GM18502 (cell line): ENCODE measurements around the gene FKBP6.
"Not testable (repeated sequence)": the region's sequence is repeated elsewhere in the genome, so short reads cannot be mapped to it uniquely, and the experiment has no call there.

ENCODE experiments used
- ATAC-seq: cut with Tn5 transposase; IDR thresholded peaks from one replicate; pipeline ENCODE4 v1.9.1; 2021; ENCODE audit warnings: mild to moderate bottlenecking; ENCODE audit not compliant: unreplicated experiment, poor library complexity

Gene FKBP6

GRCh38 chr7:73353243-73353642 is 25.3 kb downstream of the FKBP6 start:
- ATAC-seq = no peak

DNA sequence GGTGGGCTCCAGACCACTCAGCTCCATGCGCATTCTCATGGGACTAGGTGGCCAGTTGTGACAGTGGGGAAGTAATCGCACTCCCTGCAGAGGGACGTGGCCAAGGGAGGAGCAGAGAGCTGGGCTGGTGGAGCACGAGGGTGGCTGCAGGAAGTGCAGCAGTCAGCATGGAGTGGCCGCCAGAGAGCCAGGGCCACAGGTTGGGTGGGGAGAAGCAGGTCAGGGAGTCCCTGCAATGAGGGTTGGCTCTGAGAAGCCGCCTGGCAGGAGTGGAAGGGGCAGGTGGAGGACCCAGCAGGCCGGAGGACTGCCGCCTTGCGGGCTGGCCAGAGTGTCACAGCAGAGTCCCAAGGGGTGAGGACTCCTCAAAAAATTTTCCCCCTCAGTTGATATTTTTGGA is 26.2 kb downstream of the FKBP6 start:
- ATAC-seq = no peak

- no peak for ATAC-seq
Measured at GRCh38 chr7:73354821-73355220, 26.9 kb downstream of the FKBP6 start.

- no peak for ATAC-seq
Measured at GRCh38 chr7:73356159-73356558, 28.2 kb downstream of the FKBP6 start.

DNA sequence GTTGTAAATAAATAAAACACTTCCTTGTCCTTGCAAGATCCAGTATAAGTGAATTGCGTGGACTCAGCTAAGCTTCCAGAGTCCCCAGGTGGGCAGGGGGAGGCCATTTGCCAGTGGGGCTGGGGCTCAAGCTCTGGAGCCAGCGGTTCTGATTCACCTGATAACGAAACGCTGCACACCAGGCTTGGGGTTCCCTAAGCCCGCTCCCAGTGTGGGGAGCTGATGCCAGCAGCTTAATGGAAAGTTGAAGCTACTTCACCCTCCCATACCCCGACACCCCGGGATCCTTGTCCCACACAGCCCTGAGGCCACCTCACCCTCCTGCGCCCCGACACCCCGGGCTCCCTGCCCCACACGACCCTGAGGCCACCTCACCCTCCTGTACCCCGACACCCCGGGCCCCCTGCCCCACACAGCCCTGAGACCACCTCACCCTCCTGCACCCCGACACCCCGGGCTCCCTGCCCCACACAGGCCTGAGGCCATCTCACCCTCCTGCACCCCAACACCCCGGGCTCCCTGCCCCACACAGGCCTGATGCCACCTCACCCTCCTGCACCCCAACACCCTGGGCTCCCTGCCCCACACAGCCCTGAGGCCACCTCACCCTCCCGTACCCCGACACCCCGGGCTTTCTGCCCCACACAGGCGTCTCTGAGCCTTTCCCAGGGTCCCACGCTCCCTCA is 30.8 kb downstream of the FKBP6 start:
- no peak for ATAC-seq

- no peak for ATAC-seq
Measured at GRCh38 chr7:73359306-73359705, 31.3 kb downstream of the FKBP6 start.

DNA sequence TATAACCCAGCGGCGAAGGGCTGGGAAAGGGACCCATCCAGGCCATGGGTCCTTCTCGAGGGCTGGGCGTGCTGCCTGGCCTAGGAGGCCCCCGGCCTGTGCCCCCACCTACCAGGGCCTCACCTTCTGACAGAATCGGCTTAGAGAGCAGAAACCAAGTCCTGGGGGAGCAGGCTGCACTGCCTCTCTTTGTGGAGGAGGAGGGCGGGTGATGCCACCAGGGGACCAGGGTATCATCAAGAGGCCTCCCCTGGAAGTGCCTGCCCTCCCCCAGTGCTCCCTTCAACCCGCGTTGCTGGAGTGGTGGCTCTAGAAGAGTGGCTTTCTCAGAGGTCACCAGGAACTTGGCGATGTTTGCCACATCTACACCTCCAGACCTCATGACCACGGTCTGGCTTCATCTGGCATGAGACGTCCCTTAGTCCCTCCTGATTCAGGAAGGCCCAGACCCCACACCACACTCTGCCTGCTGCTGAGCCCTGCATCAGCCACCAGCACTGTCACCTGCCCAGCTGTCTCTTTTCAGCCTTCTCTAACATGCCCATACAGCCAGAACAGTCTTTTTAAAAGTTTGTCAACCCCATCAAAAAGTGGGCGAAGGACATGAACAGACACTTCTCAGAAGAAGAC is 31.9 kb downstream of the FKBP6 start:
- no peak for ATAC-seq

DNA sequence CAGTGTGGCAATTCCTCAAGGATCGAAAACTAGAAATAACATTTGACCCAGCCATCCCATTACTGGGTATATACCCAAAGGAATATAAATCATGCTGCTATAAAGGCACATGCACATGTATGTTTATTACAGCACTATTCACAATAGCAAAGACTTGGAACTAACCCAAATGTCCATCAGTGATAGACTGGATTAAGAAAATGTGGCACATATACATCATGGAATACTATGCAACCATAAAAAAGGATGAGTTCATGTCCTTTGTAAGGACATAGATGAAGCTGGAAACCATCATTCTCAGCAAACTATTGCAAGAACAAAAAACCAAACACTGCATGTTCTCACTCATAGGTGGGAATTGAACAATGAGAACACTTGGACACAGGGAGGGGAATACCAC is 32.6 kb downstream of the FKBP6 start:
- not testable (repeated sequence) for ATAC-seq

- no peak for ATAC-seq
Measured at GRCh38 chr7:73363225-73364005, 35.5 kb downstream of the FKBP6 start.

DNA sequence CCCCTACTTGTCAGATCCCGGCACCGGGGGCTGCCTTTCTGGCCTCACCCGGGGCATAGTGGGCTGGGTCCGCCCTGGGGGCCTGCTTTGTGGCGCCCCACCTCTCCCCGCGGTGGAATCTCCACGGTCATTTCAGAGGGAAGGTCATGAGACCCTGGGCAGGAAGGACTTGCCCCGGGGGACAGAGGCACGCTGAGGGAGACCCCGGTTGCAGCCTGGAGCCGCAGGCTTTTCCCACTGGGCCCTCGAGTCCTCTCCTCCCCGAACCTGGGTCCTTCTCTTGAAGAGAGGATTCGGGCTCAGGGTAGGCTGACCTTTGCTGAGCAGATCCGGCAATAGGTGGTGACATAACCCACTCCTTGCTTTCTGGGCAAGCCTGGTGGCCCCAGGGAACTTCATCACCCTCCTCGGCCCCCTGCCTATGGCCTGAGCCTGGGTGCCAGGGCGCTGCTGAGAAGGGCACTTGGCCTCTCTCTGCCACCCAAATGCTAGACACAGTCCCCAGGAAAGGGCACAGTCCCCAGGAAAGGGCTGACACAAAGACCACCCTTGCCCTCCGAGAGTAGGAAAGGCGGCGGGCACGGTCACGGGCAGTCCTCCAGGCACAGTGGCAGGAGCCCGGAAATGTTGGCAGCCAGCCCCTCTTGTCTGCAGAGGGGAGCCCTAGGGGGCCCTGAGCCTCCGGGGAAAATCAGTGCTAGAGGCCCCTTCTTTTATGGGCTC is 36.2 kb downstream of the FKBP6 start:
- ATAC-seq = no peak

DNA sequence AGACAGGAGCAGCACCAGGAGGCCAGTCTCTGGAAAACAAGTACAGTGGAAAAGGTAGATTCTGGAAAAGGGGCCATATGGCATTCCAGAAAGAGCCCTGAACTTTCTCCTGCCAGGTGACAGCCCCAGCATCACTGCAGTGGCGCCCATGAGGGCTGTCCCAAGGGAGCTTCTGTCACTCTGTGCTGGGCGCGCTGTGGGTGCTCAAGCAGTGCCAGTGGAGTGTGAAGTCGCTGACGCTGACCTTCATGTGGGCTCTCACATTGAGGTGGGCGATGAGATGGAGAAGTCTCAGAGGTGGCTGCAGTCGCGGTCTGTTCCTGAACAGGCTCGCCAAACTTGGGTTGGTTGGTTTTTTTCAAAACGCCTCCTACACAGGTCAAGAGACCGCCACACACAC is 38.2 kb downstream of the FKBP6 start:
- no peak for ATAC-seq

- no peak for ATAC-seq
Measured at GRCh38 chr7:73366990-73367389, 39.0 kb downstream of the FKBP6 start.

DNA sequence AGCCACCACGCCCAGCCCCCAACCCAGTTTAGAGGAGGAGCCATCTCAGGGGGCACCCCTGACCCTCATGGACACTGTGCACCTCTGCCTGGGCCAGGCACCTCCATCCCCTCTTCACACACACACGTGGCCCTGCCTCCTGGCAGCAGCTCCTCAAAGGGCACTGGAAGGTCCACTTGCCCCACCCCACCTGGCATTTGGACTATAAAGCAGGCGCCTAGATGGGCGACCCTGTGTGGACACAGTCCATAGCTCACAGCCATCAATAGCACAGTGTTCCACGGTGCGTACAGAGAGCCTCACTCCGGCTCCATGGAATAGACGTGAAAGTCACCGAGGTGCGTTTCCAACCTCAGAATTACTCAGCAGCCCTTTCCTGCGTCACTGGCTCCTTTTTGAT is 41.0 kb downstream of the FKBP6 start:
- no peak for ATAC-seq

GRCh38 chr7:73369622-73370021 is 41.7 kb downstream of the FKBP6 start:
- ATAC-seq = no peak

DNA sequence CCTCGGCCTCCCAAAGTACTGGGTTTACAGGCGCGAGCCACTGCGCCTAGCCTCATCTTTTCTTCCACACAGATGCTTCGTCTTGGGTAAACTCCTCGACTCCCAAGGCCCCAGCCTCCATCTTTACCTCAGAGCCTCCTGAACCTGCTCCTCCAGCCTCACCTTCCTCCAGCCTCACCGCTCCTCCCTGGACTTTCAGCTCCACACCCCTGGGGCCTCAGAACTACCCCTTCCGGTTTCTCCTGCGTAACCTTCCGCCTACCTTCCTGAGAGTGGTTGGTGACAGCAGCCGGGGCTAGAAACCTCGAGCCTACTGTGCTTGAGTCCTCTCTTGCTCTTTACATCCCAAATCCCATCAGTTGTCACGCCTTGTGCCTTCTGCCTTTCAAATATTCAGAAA is 45.8 kb downstream of the FKBP6 start:
- no peak for ATAC-seq

DNA sequence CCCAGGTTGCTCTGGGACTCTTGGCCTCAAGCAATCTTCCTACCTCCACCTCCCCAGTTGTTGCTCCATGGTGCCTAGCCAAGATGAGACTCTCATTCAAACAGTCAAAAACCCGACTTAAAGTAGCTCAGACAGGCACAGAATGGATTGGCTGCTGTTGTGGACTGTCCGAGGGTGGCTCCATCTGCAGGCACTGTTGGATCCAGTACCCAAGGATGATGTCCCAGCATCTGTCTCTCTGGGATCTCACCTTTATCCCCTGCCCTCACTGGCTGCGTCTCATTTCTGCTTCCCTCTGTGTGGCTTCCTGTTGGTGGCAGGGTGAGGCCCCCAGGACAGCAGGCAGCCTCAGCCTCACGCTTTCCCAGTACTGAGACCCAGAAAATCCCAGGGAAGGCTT is 48.3 kb downstream of the FKBP6 start:
- not testable (repeated sequence) for ATAC-seq

DNA sequence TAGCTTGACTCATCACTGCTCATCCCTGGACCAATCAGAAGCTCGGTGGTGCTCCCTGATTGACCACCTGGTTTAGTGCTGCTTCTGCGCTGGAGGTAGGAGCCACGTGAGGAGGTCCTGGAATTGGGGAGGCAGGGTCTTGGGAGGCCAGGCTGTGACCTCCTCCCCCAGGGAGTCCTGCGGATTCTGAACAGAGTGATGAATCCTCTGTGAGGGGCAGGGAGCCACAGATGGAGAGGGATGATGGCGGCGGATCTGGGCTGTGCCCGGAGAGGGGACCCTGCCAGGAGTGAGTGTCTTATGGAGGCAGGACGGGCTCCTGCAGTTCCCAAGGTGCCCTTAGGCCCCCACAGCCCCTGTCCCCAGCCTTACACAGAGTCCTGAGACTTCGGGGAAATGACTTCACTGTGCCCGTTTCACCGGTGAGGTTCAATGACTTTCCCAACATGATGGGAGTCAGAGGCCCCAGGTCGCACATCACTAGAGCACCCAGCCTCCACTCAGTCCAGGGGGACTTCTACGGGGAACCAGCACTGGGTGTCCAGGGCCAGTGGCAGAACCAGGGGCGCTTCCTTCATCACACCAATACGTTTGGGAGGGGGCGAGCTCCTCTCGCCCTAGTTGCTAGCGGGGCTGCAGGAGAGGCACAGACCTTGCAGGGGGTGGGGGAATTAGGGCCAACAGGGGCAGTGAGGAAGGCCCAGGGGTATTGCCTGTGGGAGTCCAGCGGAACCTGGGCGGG is 48.9 kb downstream of the FKBP6 start:
- ATAC-seq = no peak

- not testable (repeated sequence) for ATAC-seq
Measured at GRCh38 chr7:73377413-73378200, 49.6 kb downstream of the FKBP6 start.

DNA sequence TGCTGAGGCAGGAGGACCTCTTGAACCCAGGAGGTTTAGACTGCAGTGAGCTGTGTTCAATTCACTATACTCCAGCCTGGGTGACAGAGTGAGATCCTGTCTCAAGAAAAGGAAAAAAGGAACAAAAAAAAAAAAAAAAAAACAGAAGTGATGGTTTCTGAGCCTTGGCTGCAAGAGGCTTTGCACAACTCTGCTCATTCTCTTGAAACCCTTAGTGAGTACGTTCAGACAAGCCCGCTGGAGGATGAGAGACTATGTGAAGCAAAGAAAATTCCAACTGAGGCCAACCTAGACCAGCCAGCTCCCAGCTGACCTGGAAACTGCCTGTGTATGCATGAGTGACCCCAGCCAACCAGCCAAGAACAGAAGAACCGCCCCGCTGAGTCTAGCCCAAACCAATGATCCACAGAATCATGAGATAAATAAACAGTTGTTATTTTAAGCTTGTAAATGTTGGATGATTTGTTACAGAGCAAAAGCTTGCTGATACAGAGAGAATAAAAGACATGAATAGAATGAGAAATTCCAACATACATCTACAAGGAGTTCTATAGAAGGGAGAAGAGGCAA is 55.1 kb downstream of the FKBP6 start:
- ATAC-seq = no peak
